ENCODE measurements around the gene GMPR.

Gene GMPR

GRCh38 chr6:16327777-16328325 lies 89.5 kb downstream of the GMPR start:
- peaks cover 16% of the 10 kb centered on the region; the same call in 1 of the 2 replicates for H3K36me3 ChIP-seq (ENCODE audit: insufficient read depth, low read length)
- peaks cover 9% of the 10 kb centered on the region for H3K4me1 ChIP-seq (ENCODE audit: insufficient read depth, low read length, poor library complexity, severe bottlenecking)
- no peaks in the 10 kb centered on the region for H3K79me2 ChIP-seq (ENCODE audit: insufficient read depth, low read length)
- H3K27me3 ChIP-seq (ENCODE audit: insufficient read depth, low read length, poor library complexity, severe bottlenecking), result no peaks in the 10 kb centered on the region
- H4K20me1 ChIP-seq (ENCODE audit: insufficient read depth, low read length, poor library complexity, severe bottlenecking), result no peaks in the 10 kb centered on the region
- H3F3A ChIP-seq (ENCODE audit: low read depth), result no peaks in the 10 kb centered on the region
- no peak overlapping the region for H3K4me3 ChIP-seq (ENCODE audit: low read length, poor library complexity, severe bottlenecking)
- no peak overlapping the region for H3K9ac ChIP-seq (ENCODE audit: low read depth, low read length, poor library complexity, severe bottlenecking)
- H2AFZ ChIP-seq (ENCODE audit: low read length), result no peak overlapping the region
- no peak for TF ChIP-seq EZH2phosphoT487 (IDR thresholded peaks at IDR 0.05; ENCODE audit: borderline replicate concordance)
- no peak for TF ChIP-seq CTCF (conservative IDR thresholded peaks at IDR 0.05; ENCODE audit: low read length)
- H3K9me3 ChIP-seq (ENCODE audit: insufficient read depth, low read depth, low read length), result no peaks in the 10 kb centered on the region
- H3K9me2 ChIP-seq (replicated peaks; ENCODE audit: low read depth, low read length), result no peaks in the 10 kb centered on the region
- no peak overlapping the region for H3K4me2 ChIP-seq (ENCODE audit: low read depth, low read length, poor library complexity, severe bottlenecking)

GRCh38 chr6:16329233-16329632 lies 90.8 kb downstream of the GMPR start:
- Histone ChIP-seq H3K4me3 (ENCODE audit: low read length, poor library complexity, severe bottlenecking) (no peak overlapping the region), H3K9me2 (replicated peaks; ENCODE audit: low read depth, low read length) (no peaks in the 10 kb centered on the region), H3K9ac (ENCODE audit: low read depth, low read length, poor library complexity, severe bottlenecking) (no peak overlapping the region), H3F3A (ENCODE audit: low read depth) (no peaks in the 10 kb centered on the region), H4K20me1 (ENCODE audit: insufficient read depth, low read length, poor library complexity, severe bottlenecking) (no peaks in the 10 kb centered on the region), H3K79me2 (ENCODE audit: insufficient read depth, low read length) (no peaks in the 10 kb centered on the region), H3K4me2 (ENCODE audit: low read depth, low read length, poor library complexity, severe bottlenecking) (no peak overlapping the region), H3K27me3 (ENCODE audit: insufficient read depth, low read length, poor library complexity, severe bottlenecking) (no peaks in the 10 kb centered on the region), H3K36me3 (ENCODE audit: insufficient read depth, low read length) (peaks cover 16% of the 10 kb centered on the region; the same call in 1 of the 2 replicates), H3K9me3 (ENCODE audit: insufficient read depth, low read depth, low read length) (no peaks in the 10 kb centered on the region), H3K4me1 (ENCODE audit: insufficient read depth, low read length, poor library complexity, severe bottlenecking) (peaks cover 6% of the 10 kb centered on the region), H2AFZ (ENCODE audit: low read length) (no peak overlapping the region)
- TF ChIP-seq EZH2phosphoT487 (IDR thresholded peaks at IDR 0.05; ENCODE audit: borderline replicate concordance) (no peak), CTCF (conservative IDR thresholded peaks at IDR 0.05; ENCODE audit: low read length) (no peak)

- Histone ChIP-seq H2AFZ (ENCODE audit: low read length) (no peak overlapping the region), H3K9me3 (ENCODE audit: insufficient read depth, low read depth, low read length) (no peaks in the 10 kb centered on the region), H3K4me2 (ENCODE audit: low read depth, low read length, poor library complexity, severe bottlenecking) (peak overlapping the region; percentile 34), H4K20me1 (ENCODE audit: insufficient read depth, low read length, poor library complexity, severe bottlenecking) (no peaks in the 10 kb centered on the region), H3K27me3 (ENCODE audit: insufficient read depth, low read length, poor library complexity, severe bottlenecking) (no peaks in the 10 kb centered on the region), H3K9me2 (replicated peaks; ENCODE audit: low read depth, low read length) (no peaks in the 10 kb centered on the region), H3K9ac (ENCODE audit: low read depth, low read length, poor library complexity, severe bottlenecking) (no peak overlapping the region), H3K4me3 (ENCODE audit: low read length, poor library complexity, severe bottlenecking) (peak overlapping the region; percentile 12), H3K36me3 (ENCODE audit: insufficient read depth, low read length) (peaks cover 8% of the 10 kb centered on the region; the same call in 1 of the 2 replicates), H3K79me2 (ENCODE audit: insufficient read depth, low read length) (no peaks in the 10 kb centered on the region), H3K4me1 (ENCODE audit: insufficient read depth, low read length, poor library complexity, severe bottlenecking) (peaks cover 6% of the 10 kb centered on the region), H3F3A (ENCODE audit: low read depth) (no peaks in the 10 kb centered on the region)
- TF ChIP-seq CTCF (conservative IDR thresholded peaks at IDR 0.05; ENCODE audit: low read length) (peak; percentile 97), EZH2phosphoT487 (IDR thresholded peaks at IDR 0.05; ENCODE audit: borderline replicate concordance) (no peak)
These were observed 93.2 kb downstream of the GMPR start for GRCh38 chr6:16331384-16332174.

Measured in Loucy (cell line).